HL-60 (cell line): ENCODE results near the gene KRTAP5-3.

Experiments
- CTCF ChIP-seq: IDR thresholded peaks from one replicate; pipeline ENCODE4 v1.5.1; 2011; ENCODE audit warnings: low read length, control low read depth, inconsistent platforms; ENCODE audit not compliant: insufficient read depth
- GABPA ChIP-seq: IDR thresholded peaks from 2 replicates; pipeline ENCODE4 v1.6.1; 2012; ENCODE audit warnings: low read depth
- POLR2AphosphoS5 ChIP-seq: IDR thresholded peaks from 2 replicates; pipeline ENCODE4 v1.6.1; 2012; ENCODE audit warnings: low read depth
- REST ChIP-seq: IDR thresholded peaks from 2 replicates; pipeline ENCODE4 v1.6.1; 2012; ENCODE audit warnings: low read depth; ENCODE audit not compliant: insufficient replicate concordance
- SPI1 ChIP-seq: IDR thresholded peaks from 2 replicates; pipeline ENCODE4 v1.6.1; 2012; ENCODE audit warnings: low read depth, mild to moderate bottlenecking, borderline replicate concordance

GRCh38 chr11:1618231-1618630, 10.0 kb upstream of the KRTAP5-3 start:
- TF ChIP-seq CTCF (no peak), REST (no peak), GABPA (no peak), POLR2AphosphoS5 (no peak), SPI1 (no peak)
